Mucosa of gallbladder (tissue), 1 donor: Measurements from ENCODE around the gene ERO1A. TPM values are rescaled to one million over a fixed set of nuclear protein-coding genes. Genes with fewer than 3 reads are reported as not detected.

Experiments
- DNase-seq: peaks from one replicate; pipeline ENCODE4 v3.0.0-alpha.2; 2020; ENCODE audit warnings: low spot score
- total RNA-seq: library from RNA; stranded (reverse); gene quantifications from one replicate; pipeline ENCODE4 v1.2.1, GENCODE V29; 2021
- donor health status: DM: no; HTN: no; CAD: no.

Gene ERO1A
- total RNA-seq, 1 donor from 2014 or later, result 74.6 TPM

DNA sequence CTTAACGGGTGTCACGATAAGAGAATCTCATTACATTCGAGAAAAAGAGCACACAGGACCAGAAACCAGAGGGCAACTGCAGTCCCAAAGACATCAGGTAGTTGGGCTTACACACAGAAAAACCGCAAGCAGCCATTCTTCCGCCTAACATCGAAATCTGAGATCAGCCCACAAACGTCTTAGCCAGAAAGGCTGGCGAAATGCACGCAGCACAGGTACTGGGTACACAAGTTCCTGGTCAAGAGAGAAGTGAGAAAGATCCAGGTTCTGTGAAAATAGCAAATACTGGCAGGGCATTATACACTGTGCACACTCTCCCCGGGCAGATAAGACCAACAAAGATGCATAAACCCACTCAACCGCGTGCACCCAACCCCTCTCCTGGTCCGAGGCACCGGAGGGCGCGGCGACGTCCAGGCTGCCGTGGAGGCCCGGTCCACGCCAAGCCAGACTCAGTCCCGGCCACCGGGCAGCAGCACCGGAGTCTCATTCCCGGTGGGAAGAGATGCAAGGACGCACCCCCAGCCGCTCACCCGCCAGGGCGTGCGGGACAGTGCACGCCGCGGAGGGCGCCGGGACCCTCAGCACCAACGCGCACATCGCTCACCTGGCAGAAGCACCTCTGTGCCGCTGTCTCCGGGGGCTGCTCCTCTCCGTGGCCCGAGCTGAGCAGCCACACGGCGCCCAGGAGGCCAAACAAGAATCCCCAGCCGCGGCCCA, 437 bp downstream of the ERO1A start:
- peak; percentile 29 for DNase-seq

DNA sequence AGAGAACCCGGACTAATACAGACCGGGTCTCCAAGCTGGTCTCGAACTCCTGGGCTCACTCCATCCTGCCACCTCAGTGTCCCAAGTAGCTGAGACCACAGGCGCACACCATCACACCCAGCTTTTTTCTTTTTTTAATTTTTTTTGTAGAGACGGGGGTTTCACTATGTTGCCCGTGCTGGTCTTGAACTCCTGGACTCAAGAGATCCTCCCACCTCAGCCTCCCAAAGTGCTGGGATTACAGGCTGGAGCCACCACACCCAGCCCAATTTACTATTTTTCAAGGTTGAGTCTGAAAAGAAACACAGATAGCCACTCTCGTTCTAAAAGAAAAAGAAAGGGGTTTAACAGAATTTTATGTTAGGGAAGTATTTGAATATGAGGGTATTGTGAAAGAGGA, 1.8 kb downstream of the ERO1A start:
- no peak for DNase-seq

DNA sequence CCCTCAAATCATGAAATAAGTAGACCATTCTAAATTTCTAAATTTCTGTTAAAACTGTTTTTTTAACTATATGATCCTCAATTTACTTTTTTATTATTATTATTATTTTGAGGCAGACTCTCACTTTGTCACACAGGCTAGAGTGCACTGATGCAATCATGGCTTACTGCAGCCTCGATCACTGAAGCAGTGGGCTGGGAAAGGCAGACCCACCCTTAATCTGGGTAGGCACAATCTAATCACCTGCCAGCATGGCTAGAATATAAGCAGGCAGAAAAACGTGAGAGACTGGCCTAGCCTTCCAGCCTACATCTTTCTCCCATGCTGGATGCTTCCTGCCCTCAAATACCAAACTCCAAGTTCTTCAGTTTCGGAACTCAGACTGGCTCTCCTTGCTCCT, 2.3 kb downstream of the ERO1A start:
- DNase-seq, result no peak

DNA sequence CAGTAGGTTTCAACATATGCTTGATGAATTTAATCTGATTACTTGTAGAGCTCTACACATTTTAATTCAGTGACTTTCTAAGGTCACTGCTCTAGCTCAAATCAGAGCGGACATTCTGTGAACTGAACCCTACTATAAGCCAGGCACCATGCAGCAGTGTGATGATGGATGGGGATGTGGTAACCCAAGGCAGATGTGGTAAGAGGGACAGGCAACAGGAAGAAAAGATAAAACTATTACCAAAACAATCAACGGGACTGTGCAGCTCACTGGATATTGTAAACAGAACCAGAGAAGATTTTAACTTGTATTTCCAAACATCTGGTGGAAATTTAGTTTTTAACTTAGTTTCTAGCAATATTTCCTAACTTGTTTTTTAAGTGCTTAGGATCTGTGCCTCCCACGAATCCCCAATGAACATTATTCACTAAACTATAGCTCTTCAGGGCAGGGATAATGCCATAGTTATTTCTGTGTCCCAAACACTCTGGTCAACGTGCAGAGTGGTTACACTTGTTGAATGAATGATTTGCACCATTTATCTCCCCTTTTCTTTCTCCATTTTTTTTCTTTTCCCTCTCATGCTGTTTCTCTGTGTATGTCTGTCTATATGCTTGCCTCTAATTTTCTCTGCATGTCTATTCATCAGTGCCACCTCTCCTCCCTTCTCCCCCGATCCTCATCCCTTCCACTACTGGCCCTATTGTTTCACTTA, 3.0 kb downstream of the ERO1A start:
- no peak for DNase-seq

DNA sequence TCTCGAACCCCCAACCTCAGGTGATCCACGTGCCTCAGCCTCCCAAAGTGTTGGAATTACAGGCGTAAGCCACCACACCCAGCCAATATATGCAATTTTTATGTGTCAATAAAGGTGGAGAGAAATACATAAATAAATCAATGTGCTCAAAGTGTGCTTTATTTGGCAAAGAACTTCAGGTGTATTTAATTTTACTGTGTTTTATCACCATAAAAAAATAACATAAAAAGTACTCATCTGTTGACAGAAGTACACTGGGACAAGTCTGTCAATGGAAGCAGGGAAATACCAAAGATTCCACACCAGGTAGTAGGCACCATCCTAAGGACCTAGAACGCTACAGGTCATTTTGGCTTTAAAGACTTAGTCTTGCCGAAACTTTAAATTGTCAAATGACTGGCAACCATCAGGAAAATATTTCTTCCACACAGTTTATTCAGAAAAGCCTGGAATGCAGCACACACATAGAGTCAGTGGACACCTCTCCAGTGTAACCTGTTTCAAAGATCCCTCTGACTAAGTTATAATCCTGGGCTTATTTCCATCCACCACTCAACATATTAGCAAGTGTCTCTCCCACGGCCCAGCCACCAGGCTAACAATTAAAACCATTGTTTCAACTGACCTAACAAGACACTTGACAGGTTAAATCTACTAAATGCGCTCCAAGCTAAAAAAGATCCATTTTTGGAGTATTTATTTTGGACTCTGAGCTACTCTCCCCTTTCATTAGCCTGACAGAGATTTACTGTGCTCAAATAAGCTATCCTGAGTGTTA, 4.2 kb downstream of the ERO1A start:
- no peak for DNase-seq

DNA sequence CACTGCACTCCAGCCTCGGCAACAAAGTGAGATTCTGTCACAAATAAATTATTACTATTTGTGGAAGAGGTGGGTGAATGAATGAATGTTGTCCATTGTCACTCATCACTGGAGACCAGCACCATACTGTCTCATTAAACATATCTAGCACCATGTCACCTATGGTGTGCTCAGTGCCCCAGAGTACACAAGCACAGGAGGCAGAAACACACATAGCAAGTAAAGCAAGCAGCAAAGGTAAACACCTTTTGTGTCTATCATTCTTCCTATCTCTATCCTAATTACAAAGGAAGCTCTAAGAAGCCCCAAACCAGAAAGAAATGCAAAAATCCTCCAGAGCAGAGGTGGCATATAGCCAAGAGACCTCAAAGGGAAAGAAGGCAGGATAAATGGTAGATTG, 9.2 kb downstream of the ERO1A start:
- no peak for DNase-seq

DNA sequence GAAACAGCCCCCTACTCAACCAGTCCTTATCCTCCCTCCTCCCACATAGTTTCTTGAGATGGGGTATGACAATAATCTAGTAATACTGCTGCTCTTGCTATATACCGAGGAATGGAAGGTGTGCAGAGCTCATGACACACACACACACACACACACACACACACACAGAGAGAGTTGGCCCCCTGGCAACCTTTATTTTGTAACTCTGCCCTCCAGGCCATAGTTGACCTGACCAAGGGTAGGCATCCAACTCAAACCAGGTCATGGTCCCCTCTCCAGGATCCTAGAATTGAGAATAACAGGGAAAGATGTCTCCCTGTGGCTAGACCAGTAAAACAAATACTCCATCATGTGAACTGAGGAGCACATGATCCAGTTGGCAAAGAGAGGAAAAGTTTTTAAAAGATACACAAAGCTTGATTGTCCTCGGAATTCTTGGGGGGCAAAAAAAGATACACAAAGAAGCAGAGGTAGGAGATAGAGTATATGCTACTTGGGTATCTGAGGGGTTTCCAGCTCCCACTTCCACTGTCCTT, 11.3 kb downstream of the ERO1A start:
- DNase-seq, result no peak

DNA sequence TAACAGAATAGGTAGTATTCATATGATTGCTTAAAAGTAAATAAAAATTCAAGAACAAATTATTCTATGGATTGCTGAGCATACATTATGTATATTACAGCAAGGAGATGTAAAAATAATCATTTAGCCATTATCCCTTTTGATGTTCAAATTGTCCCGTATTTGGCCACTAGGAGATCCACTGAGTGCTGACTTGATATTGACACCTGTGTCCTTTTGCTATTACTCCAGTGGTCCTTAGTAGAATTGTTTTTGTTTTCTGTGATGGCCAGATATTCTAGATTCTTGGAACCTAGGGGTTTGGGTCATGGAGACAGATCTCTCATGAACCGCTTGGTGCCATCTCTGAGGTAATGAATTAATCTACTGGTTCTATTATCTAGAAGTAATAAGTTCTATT, 16.8 kb downstream of the ERO1A start:
- DNase-seq, result no peak

DNA sequence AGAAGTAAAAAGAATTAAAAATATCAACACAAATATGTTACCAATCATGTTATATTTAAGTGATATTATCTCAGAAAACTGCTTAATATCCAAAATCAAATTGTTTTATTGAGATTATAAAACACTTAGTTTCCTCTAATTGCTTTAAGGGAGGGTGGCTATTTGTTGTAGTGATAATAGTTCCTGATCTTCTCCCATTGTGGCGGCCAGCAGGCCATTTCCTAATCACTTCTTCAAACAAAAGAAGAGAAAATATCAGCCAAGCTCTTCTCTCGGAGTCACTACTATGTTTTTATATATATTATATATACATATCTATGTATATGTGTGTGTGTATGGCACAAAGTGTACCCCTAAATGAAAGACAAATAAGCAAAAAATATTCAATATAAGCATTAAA, 31.5 kb downstream of the ERO1A start:
- DNase-seq, result no peak

DNA sequence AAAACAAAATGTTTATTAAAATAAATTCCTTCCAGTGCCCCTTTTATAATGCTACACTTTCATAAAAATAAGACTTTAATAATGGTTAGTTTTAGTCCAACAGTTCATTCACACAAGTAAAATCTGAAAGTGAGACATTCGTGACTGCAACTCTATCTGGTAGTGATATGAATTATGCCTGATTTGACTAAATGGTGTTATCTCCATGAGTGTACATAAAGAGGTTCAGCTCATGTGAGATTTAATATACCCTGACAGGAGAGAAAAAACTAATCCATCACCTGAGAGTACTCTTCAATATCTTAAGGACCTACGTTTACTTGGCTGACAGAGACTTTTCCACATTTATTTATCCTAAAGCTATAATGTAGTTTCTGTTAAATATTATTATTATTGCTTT, 34.0 kb downstream of the ERO1A start:
- no peak for DNase-seq

DNA sequence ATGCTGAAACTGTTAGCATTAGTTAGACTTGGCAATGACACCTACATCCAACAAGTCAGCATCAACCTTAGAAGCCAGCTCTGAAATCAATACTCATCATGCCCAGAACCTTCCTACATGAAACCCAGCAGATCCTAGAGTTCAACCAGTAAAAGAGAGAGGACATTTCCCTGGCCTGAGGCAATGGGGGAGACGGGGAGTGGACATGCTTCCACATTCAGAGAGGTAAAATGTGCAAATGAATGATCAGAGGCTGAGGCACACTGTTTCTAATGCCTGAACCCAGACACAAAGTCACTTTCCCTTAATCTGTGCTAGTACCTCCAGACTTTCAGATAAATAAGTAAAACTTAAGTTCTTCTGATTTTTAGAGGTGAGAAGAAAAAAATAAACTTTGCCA, 34.5 kb downstream of the ERO1A start:
- no peak for DNase-seq

DNA sequence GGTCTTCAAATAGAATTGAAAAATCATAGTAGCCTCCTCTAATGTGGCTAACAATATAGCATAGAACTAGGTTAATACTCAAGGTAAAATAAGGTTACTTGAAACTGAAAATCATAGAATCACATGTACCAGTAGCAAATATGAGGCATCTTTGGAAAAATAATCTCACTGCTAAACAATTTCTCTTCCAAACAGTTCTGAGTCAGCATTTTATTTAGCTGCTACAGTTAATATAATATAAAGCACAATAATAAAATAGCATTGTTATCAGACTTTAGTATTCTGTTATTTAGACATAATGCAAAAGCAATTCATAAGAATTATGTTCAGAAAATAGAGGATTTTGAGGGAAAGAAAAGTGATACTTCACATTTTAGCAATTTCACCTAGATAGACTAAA, 35.0 kb downstream of the ERO1A start:
- DNase-seq, result no peak

DNA sequence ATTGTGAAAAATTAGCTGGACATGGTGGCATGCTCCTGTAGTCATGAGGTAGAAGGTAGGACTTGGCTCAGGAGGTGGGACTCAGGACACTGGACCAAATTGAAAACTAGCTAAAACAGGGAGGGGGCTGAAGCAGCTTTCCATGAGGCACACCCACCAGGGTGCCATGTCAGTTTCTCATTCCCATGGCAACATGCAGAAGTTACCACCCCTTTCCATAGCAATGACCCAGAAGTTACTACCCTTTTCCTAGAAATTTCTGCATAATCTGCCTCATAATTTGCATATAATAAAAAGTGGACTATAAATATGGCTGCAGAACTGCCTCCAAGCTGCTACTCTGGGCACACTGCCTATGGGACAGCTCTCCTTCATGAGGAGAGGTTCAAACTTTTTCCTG, 38.5 kb downstream of the ERO1A start:
- DNase-seq, result no peak

DNA sequence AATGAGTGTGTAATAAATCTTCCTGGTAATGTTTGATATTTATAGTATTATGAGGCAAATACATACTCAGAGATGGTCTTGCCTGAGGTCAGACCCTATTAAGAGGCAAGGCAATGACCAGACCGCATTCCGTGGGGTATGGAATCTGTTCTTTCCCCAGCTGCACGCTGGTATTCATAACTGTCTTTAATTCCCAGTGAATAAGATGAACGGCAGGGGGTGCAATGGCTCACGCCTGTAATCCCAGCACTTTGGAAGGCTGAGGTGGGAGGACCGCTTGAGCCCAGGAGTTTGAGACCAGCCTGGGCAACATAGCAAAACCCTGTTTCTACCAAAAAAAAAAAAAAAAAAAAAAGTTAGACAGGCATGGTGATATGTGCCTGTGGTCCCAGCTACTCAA, 44.6 kb downstream of the ERO1A start:
- no peak for DNase-seq

DNA sequence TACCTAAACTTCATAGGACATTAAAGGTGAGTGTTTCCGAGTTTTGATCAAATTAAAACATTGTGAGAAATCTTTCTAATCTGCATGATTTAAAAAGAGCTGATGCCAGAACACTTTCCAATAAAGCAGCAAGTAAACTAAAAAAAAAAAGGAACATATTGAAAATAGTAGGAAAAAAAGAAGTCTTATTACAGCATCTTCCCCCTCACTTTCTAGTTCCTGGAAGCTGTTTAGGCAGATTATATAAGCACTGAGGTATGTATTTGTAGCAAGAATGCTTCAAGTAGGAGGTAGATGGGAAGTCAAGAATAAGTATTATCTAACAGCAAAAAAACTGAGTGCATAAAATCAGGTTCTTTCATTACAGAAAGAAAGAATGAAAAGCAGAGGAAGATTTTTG, 45.8 kb downstream of the ERO1A start:
- DNase-seq, result no peak

DNA sequence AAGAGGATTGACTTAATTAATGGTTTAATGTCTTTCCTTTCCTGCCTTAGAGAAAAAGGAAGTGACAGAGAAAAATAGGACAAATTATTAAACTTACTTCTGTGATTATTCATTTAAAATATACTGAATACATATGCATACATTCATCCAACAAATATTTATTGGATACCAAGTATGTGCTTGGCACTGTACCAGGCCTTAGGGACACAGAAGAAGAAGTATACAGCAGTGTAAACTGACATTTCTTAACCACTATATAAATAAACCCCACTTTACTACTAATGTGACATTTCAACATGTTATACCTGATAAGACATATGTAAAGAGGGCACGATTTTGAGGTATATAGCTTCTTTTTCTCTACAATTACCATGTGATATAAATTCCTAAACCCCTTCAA, 53.6 kb downstream of the ERO1A start:
- DNase-seq, result no peak

DNA sequence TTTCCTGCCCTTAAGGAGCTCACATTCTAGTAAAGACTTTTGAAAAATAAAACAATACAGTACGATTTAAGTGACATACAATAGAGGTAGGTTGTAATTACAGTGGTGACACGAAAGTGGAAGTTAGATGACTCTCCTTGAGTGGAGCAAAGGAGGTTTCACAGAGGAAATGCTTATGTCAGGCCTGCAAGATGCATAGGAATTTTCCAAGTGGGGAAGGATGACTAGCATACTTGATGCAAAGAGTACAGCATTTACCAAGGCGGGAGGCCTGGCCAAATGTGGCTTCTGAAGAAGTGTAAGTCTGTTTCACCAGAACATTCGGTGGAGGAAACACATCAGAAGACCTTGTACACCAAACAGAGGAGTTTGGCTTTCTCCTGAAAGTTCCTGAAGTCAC, 55.2 kb downstream of the ERO1A start:
- DNase-seq, result no peak

DNA sequence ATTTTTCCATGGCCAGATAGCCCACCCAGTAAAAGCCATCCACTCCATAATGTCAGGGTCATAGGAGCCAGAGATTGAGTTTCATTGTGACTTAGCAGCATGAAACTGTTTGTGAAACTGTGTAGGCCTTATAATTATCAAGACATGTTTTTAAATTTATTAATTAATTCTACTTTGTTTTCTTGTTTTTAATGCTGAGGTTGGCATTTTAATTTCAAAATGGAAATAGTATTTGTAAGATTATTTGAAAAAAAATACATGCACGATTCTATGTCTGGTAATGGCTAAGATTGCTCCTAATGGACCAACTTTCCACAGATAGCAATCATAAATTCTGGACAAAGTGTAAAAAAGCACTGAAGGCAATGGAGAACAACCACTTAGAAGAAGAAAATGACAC, 75.7 kb downstream of the ERO1A start:
- DNase-seq, result no peak

DNA sequence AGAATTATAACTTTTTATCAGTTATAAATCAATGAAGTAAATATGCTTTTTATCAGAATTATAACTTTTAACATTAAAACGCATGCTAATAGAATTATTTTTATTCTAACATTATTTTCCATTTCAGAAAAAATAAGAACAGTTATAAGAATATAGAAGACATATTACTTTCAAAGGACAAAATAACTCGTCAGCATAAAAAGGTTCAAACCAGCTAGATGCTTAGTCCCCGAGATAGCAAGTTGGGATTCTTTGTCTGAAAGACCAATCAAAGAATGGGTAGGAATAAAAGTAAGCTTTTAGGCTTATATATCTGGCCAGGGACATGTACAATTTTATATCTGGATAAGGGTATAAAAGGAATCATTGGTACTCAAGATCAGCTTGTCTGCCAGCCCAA, 76.8 kb downstream of the ERO1A start:
- no peak for DNase-seq

DNA sequence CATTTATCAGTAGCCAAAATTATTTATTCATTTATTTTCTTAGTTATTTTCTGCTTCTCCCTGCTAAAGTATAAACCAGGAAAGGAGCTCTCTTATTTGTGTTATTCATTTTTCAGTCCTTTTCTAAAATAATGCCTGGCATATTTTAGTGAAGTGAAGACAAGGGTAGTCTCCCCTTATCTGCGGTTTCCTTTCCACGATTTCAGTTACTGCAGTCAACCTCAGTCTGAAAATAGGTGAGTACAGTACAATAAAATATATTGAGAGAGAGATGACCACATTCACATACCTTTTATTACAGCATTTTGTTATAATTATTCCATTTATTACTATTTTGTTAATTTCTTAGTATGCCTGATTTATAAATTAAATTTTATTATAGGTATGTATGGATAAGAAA, 85.2 kb downstream of the ERO1A start:
- no peak for DNase-seq

DNA sequence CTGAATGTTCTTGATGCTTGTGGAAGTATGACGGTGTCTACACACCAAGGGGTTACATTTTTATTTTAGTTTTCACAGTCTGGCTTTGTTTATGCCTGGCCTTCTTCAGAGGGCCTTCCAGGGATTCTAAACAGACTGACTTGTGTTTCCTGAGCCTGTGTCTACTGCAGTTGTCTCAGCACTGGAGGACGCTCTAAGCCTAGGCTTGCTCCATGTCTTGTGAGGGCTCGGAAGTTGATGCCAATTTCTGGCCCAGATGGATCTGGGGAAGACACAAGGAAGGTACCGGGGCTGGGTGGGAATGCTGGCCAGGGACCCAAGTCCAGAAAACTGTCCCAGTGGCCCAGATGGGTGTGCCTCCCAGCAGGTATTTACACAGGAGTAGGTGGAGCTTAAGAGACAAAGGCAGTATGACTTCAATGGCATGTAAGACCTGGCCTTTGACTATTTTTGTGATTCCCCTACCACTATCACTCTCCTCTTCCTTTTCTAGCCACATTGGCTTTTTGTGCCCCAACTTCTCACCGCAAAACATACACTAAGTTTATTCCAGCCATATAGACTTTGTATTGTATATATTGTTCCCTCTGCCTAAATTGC, 85.8 kb downstream of the ERO1A start:
- DNase-seq, result no peak

DNA sequence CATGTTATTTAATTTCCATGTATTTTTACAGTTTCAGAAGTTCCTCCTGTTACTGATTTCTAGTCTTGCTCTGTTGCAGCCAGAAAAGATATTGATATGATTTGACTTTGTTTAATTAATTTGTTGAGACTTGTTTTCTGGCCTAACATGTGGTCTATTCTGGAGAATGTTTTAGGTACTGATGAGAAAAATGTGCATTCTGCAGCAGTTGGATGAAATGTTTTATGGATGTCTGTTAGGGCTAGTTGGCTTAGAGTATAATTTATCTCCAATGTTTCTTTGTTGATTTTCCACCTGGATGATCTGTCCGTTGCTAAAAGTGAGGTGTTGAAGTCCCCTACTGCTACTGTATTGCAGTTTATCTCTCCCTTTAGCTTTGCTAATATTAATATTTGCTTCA, 88.3 kb downstream of the ERO1A start:
- DNase-seq, result no peak
